Omental fat pad (tissue), 4 donors: Measurements from ENCODE around the gene PRUNE2. TPM values are rescaled to one million over a fixed set of nuclear protein-coding genes. Genes with fewer than 3 reads are reported as not detected.
A peak's percentile ranks its signal among the peaks of the same experiment; 100 is the strongest.

Source experiments
- ATAC-seq: fragments of 150-250 bp; one replicate; pipeline ENCODE4 v1.9.1; 2016; ENCODE audit warnings: mild to moderate bottlenecking, moderate library complexity; ENCODE audit not compliant: low FRiP score
- DNase-seq: peaks from one replicate; pipeline ENCODE4 v3.0.0-alpha.2; 2019; ENCODE audit warnings: low spot score
- CTCF ChIP-seq, 3 donors: fragments of 450-650 bp; IDR thresholded peaks; one replicate each; pipeline ENCODE4 v1.5.1; 2016 to 2017; ENCODE audit warnings: antibody characterized with exemption in 3 of 3, mild to moderate bottlenecking in 3 of 3, moderate library complexity in 2 of 3
- total RNA-seq, 4 donors: library from RNA; depleted of rRNA; stranded (reverse); fragments of >200 nt; gene quantifications; one replicate each; pipeline ENCODE4 v1.1.0, GENCODE V29; 2016

The PRUNE2 gene
- total RNA-seq, 4 donors from 2014 or later = 3.1 to 13.4 (median 12.0) TPM

- ATAC-seq = no peak
- no peak for DNase-seq
- no peak for TF ChIP-seq CTCF (IDR thresholded peaks at IDR 0.05)
Observed at GRCh38 chr9:76691517-76692313, 214.2 kb downstream of the PRUNE2 start.

- no peak for TF ChIP-seq CTCF (IDR thresholded peaks at IDR 0.05)
- DNase-seq = no peak
- no peak for ATAC-seq
Observed at GRCh38 chr9:76690973-76691370, 214.9 kb downstream of the PRUNE2 start.

- DNase-seq (no peak), ATAC-seq (no peak)
- TF ChIP-seq CTCF (IDR thresholded peaks at IDR 0.05) = no peak
Observed at GRCh38 chr9:76690246-76690972, 215.5 kb downstream of the PRUNE2 start.

- ATAC-seq = no peak
- TF ChIP-seq CTCF (IDR thresholded peaks at IDR 0.05) = no peak
- no peak for DNase-seq
Observed at GRCh38 chr9:76688471-76689238, 217.3 kb downstream of the PRUNE2 start.

GRCh38 chr9:76687861-76688391 is 218.0 kb downstream of the PRUNE2 start:
- DNase-seq (no peak), ATAC-seq (peak; percentile 71)
- TF ChIP-seq CTCF (IDR thresholded peaks at IDR 0.05) = no peak

- no peak for TF ChIP-seq CTCF (IDR thresholded peaks at IDR 0.05)
- DNase-seq = no peak
- no peak for ATAC-seq
Observed at GRCh38 chr9:76686756-76687155, 219.2 kb downstream of the PRUNE2 start.
